Neural crest cell (in vitro differentiated cells): ENCODE data around the gene UBQLN1. TPM values are rescaled to one million over a fixed set of nuclear protein-coding genes. Genes with fewer than 3 reads are reported as not detected.

ENCODE experiments used
- DNase-seq: peaks from one replicate; pipeline ENCODE4 v3.0.0; 2021; ENCODE audit warnings: low read depth, mixed read lengths, low spot score
- H3K27ac Mint-ChIP-seq: one replicate; pipeline ENCODE4 v1.8.0; 2021; ENCODE audit warnings: mild to moderate bottlenecking, mixed read lengths; ENCODE audit not compliant: unreplicated experiment
- H3K27me3 Mint-ChIP-seq: 2 replicates; pipeline ENCODE4 v1.8.0; 2021; ENCODE audit warnings: low read depth, mild to moderate bottlenecking, mixed read lengths
- H3K36me3 Mint-ChIP-seq: 2 replicates; pipeline ENCODE4 v1.8.0; 2021; ENCODE audit warnings: low read depth, mild to moderate bottlenecking, mixed read lengths
- H3K4me1 Mint-ChIP-seq: 2 replicates; pipeline ENCODE4 v1.8.0; 2021; ENCODE audit warnings: mixed read lengths
- H3K4me3 Mint-ChIP-seq: one replicate; pipeline ENCODE4 v1.8.0; 2021; ENCODE audit warnings: mild to moderate bottlenecking, mixed read lengths
- H3K9me3 Mint-ChIP-seq: 2 replicates; pipeline ENCODE4 v1.8.0; 2021; ENCODE audit warnings: mixed read lengths
- CTCF ChIP-seq: fragments of 200-600 bp; sonication (generic); conservative IDR thresholded peaks from 2 replicates; pipeline ENCODE4 v1.5.0; 2021; ENCODE audit warnings: antibody characterized with exemption, mild to moderate bottlenecking
- total RNA-seq: library from RNA; stranded (reverse); gene quantifications from 2 replicates; pipeline ENCODE4 v1.2.1, GENCODE V29; 2021

The UBQLN1 gene
- total RNA-seq, 1 donor from 2014 or later: 109 TPM

GRCh38 chr9:83701286-83701685 is 6.5 kb downstream of the UBQLN1 start:
- no peak overlapping the region for H3K27ac Mint-ChIP-seq
- peaks cover 3% of the 10 kb centered on the region for H3K9me3 Mint-ChIP-seq
- DNase-seq: no peak

GRCh38 chr9:83699615-83700014 is 8.1 kb downstream of the UBQLN1 start:
- no peak for TF ChIP-seq CTCF
- no peak overlapping the region for H3K4me3 Mint-ChIP-seq
- no peaks in the 10 kb centered on the region for H3K27me3 Mint-ChIP-seq
- H3K36me3 Mint-ChIP-seq: peaks cover 4% of the 10 kb centered on the region
- DNase-seq: no peak
- H3K9me3 Mint-ChIP-seq: no peaks in the 10 kb centered on the region
- H3K27ac Mint-ChIP-seq: no peak overlapping the region
- H3K4me1 Mint-ChIP-seq: peaks cover 25% of the 10 kb centered on the region

More at GRCh38 chr9:83701286-83701685, 6.5 kb downstream of the UBQLN1 start:
- Mint-ChIP-seq H3K4me1 (peaks cover 36% of the 10 kb centered on the region), H3K27me3 (no peaks in the 10 kb centered on the region), H3K36me3 (peaks cover 12% of the 10 kb centered on the region), H3K4me3 (no peak overlapping the region)
- no peak for TF ChIP-seq CTCF

GRCh38 chr9:83698976-83699585 is 8.7 kb downstream of the UBQLN1 start:
- H3K4me3 Mint-ChIP-seq: no peak overlapping the region
- H3K27ac Mint-ChIP-seq: no peak overlapping the region
- no peaks in the 10 kb centered on the region for H3K27me3 Mint-ChIP-seq
- peaks cover 4% of the 10 kb centered on the region for H3K36me3 Mint-ChIP-seq
- no peak for DNase-seq
- no peaks in the 10 kb centered on the region for H3K9me3 Mint-ChIP-seq
- H3K4me1 Mint-ChIP-seq: peaks cover 25% of the 10 kb centered on the region
- no peak for TF ChIP-seq CTCF

GRCh38 chr9:83691492-83691891 is 16.3 kb downstream of the UBQLN1 start:
- Mint-ChIP-seq H3K9me3 (no peaks in the 10 kb centered on the region), H3K4me3 (no peak overlapping the region), H3K36me3 (no peaks in the 10 kb centered on the region), H3K27me3 (no peaks in the 10 kb centered on the region), H3K27ac (no peak overlapping the region), H3K4me1 (peaks cover 5% of the 10 kb centered on the region)
- no peak for DNase-seq
- no peak for TF ChIP-seq CTCF

- H3K4me1 Mint-ChIP-seq: peaks cover 7% of the 10 kb centered on the region
- no peak for TF ChIP-seq CTCF
- no peaks in the 10 kb centered on the region for H3K27me3 Mint-ChIP-seq
- no peak overlapping the region for H3K4me3 Mint-ChIP-seq
- peaks cover 3% of the 10 kb centered on the region for H3K36me3 Mint-ChIP-seq
- H3K27ac Mint-ChIP-seq: no peak overlapping the region
- no peak for DNase-seq
- H3K9me3 Mint-ChIP-seq: no peaks in the 10 kb centered on the region
These were observed 18.8 kb downstream of the UBQLN1 start for GRCh38 chr9:83688921-83689320.
